NCI-H2029 (cell line): ENCODE results near the gene PIGU.
A peak's percentile ranks its signal among the peaks of the same experiment; 100 is the strongest.

Experiments
- DNase-seq: peaks from one replicate; lab custom pipeline; 2025; lab: John Stamatoyannopoulos, UW

The PIGU gene

DNA sequence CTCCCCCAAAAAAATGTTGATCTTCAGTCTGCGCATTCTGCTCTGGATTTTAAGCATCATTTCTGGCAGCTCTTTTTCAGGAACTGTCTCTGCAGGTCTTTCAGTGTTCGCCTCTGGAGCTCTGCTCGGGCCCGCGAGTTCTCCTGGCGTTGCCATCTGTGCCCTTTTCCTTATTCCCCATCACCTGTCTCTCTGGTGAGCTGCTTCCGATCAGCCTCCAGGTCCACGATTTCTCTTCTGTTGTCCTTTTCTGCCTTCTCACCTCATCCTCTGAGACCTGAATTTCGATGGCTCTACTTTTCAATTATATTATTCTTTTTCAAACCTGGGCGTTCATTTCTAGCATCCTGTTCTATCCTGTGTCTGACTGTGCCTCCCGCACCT lies 119.0 kb downstream of the PIGU start:
- no peak for DNase-seq

GRCh38 chr20:34553366-34553867 lies 123.5 kb downstream of the PIGU start:
- DNase-seq = no peak

GRCh38 chr20:34552569-34552968 lies 124.3 kb downstream of the PIGU start:
- no peak for DNase-seq

- no peak for DNase-seq
Observed at GRCh38 chr20:34549929-34550305, 127.0 kb downstream of the PIGU start.

DNA sequence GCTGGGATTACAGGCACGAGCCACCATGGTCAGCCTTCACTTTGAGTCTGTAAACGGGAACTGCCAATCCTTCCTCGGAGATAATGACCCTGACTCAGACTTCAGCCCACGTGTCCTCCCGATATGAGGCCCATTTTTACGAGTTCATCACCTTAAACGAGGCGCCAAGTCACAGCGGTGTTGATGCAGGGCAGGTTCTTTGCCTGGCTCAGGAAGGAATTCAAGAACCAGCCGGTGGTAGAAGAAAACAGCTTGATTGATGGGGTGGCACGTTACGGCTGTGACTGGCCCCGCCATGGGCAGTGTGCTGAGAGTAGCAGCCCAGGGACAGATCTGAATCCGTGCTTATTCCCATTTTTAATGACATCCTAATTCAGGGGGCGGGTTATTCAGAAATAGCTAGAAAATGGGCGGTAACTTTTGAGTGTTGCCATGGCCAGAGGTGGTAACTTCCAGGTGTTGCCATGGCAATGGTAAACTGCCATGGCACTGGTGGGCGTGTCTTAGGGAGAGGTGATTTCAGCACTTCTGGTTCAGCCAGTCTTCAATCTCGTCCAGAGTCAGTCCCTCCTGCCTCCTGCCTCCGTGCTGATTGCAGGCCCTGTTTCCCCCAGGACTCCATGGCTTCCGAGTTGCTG lies 127.5 kb downstream of the PIGU start:
- peak; percentile 37 for DNase-seq

- no peak for DNase-seq
Observed at GRCh38 chr20:34547844-34548613, 128.9 kb downstream of the PIGU start.

DNA sequence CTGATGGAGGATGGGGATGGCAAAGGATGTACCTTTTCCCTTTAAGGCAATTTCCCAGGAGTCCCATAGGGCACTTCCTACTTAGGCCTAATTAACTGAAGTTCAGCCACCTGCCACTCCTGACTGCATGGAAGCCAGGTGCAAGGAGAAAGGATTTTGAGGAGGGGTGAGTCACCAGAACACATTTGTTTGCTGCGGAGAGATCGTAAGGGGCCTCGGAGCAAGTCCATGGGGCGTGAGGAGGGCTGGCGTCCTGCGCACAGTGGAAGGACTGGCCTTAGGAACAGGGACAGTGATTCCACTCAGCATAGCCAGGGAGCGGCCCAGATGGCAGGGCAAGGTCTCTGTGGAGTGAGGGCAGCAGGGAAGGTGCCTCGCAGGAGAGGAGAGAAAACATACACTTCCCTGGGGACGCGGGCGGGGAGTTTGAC lies 130.1 kb downstream of the PIGU start:
- DNase-seq = peak; percentile 80

GRCh38 chr20:34544109-34544796 lies 132.6 kb downstream of the PIGU start:
- DNase-seq = no peak

DNA sequence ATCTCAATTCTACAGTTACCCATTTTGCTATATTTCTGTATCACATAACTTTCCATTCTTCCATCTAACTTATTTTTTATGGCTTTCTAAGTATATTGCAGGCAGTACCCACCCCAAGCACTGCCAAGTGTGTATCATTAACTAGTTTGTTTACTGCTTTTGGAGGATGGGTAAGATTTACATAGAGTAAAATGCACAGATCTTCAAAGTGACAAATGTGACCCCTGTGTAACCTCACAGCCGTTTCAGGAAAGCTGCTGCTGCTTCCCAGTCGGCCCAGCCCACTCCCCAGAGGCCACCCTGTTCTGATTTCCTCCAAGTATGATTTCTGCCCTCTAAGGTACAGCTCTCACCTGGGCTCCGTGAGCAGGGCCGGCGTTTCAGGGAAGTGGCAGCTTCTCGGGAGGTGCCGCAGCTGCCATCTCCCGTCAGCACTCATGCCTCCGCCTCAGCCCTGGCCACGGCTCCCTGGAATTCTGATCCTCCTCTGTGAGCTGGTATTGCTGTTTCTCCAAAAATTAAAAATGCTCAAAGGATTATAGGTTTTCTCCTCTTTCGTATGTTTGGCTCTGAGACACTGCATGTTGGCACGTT lies 133.3 kb downstream of the PIGU start:
- DNase-seq = no peak

DNA sequence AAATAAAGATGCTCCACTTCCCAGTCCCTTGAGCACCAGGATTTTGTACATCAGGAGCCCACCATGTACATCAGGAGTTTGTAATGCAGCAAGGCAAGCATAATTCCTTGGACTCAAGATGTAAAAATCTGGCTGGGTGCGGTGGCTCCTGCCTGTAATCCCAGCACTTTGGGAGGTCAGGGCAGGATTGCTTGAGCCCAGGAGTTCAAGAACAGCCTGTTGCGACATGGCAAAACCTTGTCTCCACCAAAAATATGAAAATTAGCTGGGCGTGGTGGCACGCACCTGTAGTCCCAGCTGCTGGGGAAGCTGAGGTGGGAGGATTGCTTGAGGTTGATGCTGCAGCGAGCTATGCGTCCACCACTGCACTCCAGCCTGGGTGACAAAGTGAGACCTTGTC lies 134.5 kb downstream of the PIGU start:
- DNase-seq = no peak

- no peak for DNase-seq
Observed at GRCh38 chr20:34541917-34542316, 135.0 kb downstream of the PIGU start.

DNA sequence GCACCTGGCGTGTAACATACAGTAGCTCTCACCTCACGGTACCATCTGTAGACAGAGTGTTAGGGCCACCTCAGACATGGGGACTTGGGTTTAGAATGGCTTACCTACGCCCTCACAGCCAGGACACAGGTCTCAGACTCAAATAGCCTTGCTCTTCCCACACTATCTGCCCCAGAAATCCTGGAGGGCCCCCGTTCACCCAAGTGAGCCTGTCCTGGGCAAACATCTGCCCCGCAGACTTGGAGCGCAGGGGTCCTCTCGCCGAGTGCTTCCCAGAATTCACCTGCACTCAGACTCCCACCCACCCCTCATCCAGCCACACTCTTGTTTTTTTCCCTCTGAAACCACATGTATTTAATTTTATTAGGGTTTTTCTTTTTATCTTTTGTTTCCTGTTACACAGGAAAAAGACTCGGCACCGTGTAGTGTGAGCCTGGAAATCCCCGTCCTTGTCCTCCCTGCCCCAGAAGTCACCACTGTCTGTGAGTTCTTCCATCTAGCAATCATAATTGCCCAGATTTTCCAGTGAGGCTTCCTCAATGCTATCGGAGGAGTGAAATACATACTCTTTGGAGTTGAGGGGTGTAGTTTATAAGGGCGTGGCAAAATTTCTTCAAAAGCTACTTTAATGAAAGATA lies 135.5 kb downstream of the PIGU start:
- no peak for DNase-seq

DNA sequence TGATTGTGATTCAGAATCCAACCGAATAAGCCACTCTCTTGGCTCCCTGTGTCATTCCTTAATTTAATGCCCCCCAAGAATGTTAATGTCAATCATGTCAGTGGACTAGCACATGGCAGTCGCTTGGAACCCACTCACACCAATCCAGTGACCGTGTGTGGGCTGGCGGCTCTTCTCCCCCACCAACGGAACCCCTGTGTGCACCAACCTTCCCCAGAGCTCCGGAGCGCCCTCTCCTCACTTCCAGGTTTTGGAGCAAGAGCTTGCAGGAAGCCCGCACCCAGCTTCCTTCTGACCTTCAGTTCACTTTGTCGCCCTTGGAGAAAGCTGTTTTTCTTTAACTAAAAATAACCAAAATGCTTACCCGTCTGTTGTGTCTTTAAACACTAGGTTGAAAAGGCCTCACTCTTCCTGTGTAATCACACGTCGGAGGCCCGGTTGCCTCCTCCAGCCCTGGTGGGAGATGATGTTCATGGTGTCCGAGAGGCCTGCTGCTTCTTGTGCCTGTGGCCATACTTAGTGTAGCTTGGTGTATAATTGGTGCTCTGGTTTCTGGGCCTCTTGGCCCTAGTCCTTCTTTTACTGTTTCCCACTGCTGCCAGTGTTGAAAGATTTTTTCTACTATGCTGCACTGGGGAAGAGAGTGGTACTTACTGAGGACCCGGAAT lies 136.2 kb downstream of the PIGU start:
- no peak for DNase-seq

DNA sequence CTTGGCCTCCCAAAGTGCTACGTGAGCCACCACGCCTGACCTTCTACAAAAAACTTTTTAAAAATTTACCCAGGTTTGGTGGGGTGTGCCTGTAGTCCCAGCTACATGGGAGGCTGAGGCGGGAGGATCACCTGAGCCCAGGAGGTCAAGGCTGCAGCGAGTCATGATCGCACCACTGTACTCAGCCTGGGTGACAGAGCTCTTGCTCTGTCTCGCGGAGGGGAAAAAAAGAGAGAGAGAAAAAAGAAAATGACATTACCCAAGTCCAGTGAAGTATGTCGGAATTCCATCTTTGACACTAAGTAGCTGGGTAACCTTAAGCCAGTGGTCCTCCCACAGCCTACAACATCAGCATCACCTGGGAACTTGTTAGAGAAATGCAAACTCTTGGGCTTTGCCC lies 137.1 kb downstream of the PIGU start:
- DNase-seq = no peak

- peak; percentile 16 for DNase-seq
Observed at GRCh38 chr20:34538671-34539123, 138.2 kb downstream of the PIGU start.

DNA sequence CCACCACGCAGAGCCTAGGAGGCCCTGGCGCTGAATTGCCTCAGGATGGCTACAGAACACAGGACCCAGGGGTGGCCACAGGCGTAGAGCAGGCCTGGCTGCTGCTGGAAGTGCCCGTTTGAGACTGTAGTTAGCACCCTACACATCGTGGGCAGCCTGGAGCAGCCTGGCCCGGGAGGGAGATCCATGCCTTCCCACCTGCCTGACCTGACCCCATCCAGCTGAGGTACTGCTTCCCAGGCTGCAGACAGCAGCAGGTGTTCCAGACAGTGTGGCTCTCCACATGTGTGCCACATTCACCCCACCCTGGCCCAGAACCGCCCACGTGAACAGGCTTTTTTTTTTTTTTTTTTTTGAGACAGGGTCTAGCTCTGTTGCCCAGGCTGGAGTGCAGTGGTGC lies 139.2 kb downstream of the PIGU start:
- DNase-seq = no peak

DNA sequence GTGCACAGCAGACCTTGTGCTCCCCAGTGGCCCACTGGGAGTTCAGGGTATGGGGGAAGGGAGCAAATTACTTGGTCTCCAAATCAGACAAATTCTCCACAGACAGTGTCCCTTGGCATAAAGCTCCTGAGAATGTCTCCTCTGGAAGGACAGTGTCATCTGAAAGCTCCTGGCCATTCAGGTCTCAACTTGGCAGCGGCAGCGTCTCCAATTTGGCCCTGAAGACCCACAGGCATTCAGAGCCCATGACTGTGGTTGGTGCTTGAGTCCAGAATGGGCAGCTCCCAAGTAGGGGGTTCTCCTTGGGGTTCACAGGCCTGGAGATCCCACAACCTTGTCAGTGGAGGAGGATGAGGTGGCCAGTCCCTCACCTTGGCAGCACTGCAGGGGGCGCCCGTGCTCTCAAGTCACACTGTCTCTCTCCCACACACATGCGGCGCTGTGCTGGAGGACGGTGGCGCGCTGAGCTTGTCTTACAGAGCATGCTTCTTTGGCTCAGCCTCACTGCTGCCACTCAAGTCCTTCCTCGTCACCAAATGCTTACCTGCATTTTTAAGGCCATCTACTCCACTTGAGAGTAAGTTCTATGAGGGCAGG lies 140.0 kb downstream of the PIGU start:
- peak; percentile 19 for DNase-seq

- no peak for DNase-seq
Observed at GRCh38 chr20:34535857-34536256, 141.0 kb downstream of the PIGU start.

DNA sequence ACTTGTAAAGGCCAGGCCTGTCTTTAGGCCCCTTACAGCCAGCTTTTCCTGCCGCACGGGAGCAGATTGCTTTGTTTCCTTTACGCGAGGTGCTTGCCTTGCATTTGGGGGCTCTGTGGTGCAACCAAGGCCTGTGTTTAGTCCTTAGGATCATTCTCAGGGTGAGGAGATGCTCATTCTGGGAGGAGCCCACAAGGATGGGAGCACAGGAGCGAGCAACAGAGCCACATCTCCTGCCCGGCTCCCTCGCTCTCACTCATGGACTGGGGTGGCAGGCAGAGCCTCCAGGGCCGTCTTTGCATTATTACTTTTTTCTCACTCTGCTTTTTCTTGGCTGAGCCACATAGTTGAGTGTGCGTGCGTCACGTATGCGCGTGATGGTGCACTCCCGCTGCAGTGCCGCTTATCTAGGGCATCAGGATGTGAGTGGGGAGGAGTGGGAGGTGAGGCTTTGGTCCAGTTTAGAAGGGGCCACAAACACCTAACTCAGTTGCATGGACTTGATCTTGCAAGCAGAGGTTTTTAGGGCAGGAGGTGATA lies 141.5 kb downstream of the PIGU start:
- no peak for DNase-seq

- no peak for DNase-seq
Observed at GRCh38 chr20:34534391-34535165, 142.3 kb downstream of the PIGU start.
